Measurements from ENCODE around the gene SLC22A8. TPM values are rescaled to one million over a fixed set of nuclear protein-coding genes. Genes with fewer than 3 reads are reported as not detected.

SLC22A8 gene
- total and polyA plus RNA-seq, 2 experiments from 2014 or later, result not detected

DNA sequence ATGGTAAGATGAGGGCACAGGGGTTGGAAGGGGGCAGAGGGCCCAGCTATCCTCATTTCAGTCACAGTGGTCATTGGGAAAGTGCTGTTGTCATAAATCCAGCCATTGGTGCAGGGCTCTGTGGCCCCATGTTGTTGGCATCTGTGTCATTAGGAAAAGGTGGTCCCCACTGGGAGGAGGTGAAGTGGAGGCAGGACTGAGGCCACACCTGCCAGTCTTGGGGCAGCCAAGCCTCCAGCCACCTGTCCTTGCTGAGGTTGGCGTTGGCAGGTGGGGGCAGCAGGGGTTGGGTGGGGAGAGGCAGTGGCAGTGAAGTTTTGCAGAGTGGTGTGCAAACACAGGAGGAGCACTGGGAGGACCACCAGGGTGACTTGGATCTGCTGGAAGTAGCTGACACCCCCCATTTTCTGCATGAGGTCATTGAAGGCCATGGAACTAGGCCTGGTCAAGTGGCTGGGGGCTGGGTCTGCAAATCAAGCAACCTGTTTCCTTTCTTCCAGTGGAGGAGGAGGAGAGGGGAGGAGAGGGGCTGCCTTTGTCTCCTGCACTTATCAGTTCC lies 56.1 kb downstream of the SLC22A8 start:
- DNase-seq (ENCODE audit: low spot score), result no peak
- Mint-ChIP-seq H3K27ac (no peak overlapping the region), H3K4me1 (no peaks in the 10 kb centered on the region; the same call in 2 of the 3 replicates), H3K36me3 (ENCODE audit: low read depth) (no peaks in the 10 kb centered on the region), H3K9me3 (no peaks in the 10 kb centered on the region; the same call in 2 of the 3 replicates), H3K27me3 (ENCODE audit: insufficient read depth, low read depth, poor library complexity) (peaks cover 13% of the 10 kb centered on the region), H3K4me3 (no peak overlapping the region)
- Histone ChIP-seq H3K27ac (ENCODE audit: low read depth) (no peak overlapping the region), H3K36me3 (ENCODE audit: insufficient read depth) (no peaks in the 10 kb centered on the region), H3K79me2 (replicated peaks; ENCODE audit: insufficient read depth) (no peaks in the 10 kb centered on the region), H4K20me1 (replicated peaks; ENCODE audit: insufficient read depth) (no peaks in the 10 kb centered on the region), H3K9me2 (ENCODE audit: insufficient read depth) (0 out of 2 replicates have a peak, but pooled peaks cover 5% of the 10 kb centered on the region), H2AFZ (no peak overlapping the region), H3F3A (replicated peaks; ENCODE audit: low read depth) (no peaks in the 10 kb centered on the region), H3K4me3 (no peak overlapping the region), H3K27me3 (ENCODE audit: insufficient read depth) (no peaks in the 10 kb centered on the region), H3K4me2 (no peak overlapping the region), H3K4me1 (ENCODE audit: insufficient read depth) (no peaks in the 10 kb centered on the region)
- no peak for TF ChIP-seq JUNB (IDR thresholded peaks at IDR 0.05; ENCODE audit: unreplicated experiment)
- no peak for TF ChIP-seq ZNF331 (CRISPR knock-in tag; IDR thresholded peaks at IDR 0.05; ENCODE audit: low read depth)
- TF ChIP-seq STAT1 (IDR thresholded peaks at IDR 0.05; ENCODE audit: unreplicated experiment), result no peak
- TF ChIP-seq, protein P1, sequence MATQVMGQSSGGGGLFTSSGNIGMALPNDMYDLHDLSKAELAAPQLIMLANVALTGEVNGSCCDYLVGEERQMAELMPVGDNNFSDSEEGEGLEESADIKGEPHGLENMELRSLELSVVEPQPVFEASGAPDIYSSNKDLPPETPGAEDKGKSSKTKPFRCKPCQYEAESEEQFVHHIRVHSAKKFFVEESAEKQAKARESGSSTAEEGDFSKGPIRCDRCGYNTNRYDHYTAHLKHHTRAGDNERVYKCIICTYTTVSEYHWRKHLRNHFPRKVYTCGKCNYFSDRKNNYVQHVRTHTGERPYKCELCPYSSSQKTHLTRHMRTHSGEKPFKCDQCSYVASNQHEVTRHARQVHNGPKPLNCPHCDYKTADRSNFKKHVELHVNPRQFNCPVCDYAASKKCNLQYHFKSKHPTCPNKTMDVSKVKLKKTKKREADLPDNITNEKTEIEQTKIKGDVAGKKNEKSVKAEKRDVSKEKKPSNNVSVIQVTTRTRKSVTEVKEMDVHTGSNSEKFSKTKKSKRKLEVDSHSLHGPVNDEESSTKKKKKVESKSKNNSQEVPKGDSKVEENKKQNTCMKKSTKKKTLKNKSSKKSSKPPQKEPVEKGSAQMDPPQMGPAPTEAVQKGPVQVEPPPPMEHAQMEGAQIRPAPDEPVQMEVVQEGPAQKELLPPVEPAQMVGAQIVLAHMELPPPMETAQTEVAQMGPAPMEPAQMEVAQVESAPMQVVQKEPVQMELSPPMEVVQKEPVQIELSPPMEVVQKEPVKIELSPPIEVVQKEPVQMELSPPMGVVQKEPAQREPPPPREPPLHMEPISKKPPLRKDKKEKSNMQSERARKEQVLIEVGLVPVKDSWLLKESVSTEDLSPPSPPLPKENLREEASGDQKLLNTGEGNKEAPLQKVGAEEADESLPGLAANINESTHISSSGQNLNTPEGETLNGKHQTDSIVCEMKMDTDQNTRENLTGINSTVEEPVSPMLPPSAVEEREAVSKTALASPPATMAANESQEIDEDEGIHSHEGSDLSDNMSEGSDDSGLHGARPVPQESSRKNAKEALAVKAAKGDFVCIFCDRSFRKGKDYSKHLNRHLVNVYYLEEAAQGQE (IDR thresholded peaks at IDR 0.05; ENCODE audit: unreplicated experiment), result no peak
- no peak for TF ChIP-seq POLR2AphosphoS5 (IDR thresholded peaks at IDR 0.05; ENCODE audit: low read depth)
- no peak for TF ChIP-seq CREB1 (CRISPR knock-in tag; IDR thresholded peaks at IDR 0.05; ENCODE audit: low read depth)
- TF ChIP-seq EZH2phosphoT487 (IDR thresholded peaks at IDR 0.05; ENCODE audit: unreplicated experiment), result no peak
- no peak for TF ChIP-seq ZNF114 (CRISPR knock-in tag; IDR thresholded peaks at IDR 0.05)
- TF ChIP-seq EZH2 (IDR thresholded peaks at IDR 0.05; ENCODE audit: low read depth, unreplicated experiment), result no peak
- TF ChIP-seq, protein P2, sequence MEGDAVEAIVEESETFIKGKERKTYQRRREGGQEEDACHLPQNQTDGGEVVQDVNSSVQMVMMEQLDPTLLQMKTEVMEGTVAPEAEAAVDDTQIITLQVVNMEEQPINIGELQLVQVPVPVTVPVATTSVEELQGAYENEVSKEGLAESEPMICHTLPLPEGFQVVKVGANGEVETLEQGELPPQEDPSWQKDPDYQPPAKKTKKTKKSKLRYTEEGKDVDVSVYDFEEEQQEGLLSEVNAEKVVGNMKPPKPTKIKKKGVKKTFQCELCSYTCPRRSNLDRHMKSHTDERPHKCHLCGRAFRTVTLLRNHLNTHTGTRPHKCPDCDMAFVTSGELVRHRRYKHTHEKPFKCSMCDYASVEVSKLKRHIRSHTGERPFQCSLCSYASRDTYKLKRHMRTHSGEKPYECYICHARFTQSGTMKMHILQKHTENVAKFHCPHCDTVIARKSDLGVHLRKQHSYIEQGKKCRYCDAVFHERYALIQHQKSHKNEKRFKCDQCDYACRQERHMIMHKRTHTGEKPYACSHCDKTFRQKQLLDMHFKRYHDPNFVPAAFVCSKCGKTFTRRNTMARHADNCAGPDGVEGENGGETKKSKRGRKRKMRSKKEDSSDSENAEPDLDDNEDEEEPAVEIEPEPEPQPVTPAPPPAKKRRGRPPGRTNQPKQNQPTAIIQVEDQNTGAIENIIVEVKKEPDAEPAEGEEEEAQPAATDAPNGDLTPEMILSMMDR (conservative IDR thresholded peaks at IDR 0.05; ENCODE audit: low read depth in 2 of 2), result no peak
- TF ChIP-seq, protein P3, sequence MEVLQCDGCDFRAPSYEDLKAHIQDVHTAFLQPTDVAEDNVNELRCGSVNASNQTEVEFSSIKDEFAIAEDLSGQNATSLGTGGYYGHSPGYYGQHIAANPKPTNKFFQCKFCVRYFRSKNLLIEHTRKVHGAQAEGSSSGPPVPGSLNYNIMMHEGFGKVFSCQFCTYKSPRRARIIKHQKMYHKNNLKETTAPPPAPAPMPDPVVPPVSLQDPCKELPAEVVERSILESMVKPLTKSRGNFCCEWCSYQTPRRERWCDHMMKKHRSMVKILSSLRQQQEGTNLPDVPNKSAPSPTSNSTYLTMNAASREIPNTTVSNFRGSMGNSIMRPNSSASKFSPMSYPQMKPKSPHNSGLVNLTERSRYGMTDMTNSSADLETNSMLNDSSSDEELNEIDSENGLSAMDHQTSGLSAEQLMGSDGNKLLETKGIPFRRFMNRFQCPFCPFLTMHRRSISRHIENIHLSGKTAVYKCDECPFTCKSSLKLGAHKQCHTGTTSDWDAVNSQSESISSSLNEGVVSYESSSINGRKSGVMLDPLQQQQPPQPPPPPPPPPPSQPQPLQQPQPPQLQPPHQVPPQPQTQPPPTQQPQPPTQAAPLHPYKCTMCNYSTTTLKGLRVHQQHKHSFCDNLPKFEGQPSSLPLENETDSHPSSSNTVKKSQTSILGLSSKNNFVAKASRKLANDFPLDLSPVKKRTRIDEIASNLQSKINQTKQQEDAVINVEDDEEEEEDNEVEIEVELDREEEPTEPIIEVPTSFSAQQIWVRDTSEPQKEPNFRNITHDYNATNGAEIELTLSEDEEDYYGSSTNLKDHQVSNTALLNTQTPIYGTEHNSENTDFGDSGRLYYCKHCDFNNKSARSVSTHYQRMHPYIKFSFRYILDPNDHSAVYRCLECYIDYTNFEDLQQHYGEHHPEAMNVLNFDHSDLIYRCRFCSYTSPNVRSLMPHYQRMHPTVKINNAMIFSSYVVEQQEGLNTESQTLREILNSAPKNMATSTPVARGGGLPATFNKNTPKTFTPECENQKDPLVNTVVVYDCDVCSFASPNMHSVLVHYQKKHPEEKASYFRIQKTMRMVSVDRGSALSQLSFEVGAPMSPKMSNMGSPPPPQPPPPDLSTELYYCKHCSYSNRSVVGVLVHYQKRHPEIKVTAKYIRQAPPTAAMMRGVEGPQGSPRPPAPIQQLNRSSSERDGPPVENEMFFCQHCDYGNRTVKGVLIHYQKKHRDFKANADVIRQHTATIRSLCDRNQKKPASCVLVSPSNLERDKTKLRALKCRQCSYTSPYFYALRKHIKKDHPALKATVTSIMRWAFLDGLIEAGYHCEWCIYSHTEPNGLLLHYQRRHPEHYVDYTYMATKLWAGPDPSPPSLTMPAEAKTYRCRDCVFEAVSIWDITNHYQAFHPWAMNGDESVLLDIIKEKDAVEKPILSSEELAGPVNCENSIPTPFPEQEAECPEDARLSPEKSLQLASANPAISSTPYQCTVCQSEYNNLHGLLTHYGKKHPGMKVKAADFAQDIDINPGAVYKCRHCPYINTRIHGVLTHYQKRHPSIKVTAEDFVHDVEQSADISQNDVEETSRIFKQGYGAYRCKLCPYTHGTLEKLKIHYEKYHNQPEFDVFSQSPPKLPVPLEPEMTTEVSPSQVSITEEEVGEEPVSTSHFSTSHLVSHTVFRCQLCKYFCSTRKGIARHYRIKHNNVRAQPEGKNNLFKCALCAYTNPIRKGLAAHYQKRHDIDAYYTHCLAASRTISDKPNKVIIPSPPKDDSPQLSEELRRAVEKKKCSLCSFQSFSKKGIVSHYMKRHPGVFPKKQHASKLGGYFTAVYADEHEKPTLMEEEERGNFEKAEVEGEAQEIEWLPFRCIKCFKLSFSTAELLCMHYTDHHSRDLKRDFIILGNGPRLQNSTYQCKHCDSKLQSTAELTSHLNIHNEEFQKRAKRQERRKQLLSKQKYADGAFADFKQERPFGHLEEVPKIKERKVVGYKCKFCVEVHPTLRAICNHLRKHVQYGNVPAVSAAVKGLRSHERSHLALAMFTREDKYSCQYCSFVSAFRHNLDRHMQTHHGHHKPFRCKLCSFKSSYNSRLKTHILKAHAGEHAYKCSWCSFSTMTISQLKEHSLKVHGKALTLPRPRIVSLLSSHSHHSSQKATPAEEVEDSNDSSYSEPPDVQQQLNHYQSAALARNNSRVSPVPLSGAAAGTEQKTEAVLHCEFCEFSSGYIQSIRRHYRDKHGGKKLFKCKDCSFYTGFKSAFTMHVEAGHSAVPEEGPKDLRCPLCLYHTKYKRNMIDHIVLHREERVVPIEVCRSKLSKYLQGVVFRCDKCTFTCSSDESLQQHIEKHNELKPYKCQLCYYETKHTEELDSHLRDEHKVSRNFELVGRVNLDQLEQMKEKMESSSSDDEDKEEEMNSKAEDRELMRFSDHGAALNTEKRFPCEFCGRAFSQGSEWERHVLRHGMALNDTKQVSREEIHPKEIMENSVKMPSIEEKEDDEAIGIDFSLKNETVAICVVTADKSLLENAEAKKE (CRISPR knock-in tag; IDR thresholded peaks at IDR 0.05), result no peak
- no peak for ATAC-seq

Data from GM23338 (cell line).